GM19455 (cell line): ENCODE data around the gene PTP4A2.
"Not testable (repeated sequence)": the region's sequence is repeated elsewhere in the genome, so short reads cannot be mapped to it uniquely, and the experiment has no call there.

Source experiments
- ATAC-seq: cut with Tn5 transposase; IDR thresholded peaks from one replicate; pipeline ENCODE4 v1.9.1; 2021; ENCODE audit not compliant: unreplicated experiment

PTP4A2 gene

GRCh38 chr1:31895474-31896198, 42.5 kb downstream of the PTP4A2 start:
- not testable (repeated sequence) for ATAC-seq

- ATAC-seq: no peak
Observed at GRCh38 chr1:31891280-31891679, 46.9 kb downstream of the PTP4A2 start.

GRCh38 chr1:31888291-31888690, 49.9 kb downstream of the PTP4A2 start:
- no peak for ATAC-seq

- ATAC-seq: no peak
Observed at GRCh38 chr1:31886866-31887265, 51.3 kb downstream of the PTP4A2 start.

GRCh38 chr1:31885851-31886250, 52.3 kb downstream of the PTP4A2 start:
- no peak for ATAC-seq

- ATAC-seq: no peak
Observed at GRCh38 chr1:31883357-31883942, 54.7 kb downstream of the PTP4A2 start.

GRCh38 chr1:31881688-31882000, 56.5 kb downstream of the PTP4A2 start:
- ATAC-seq: no peak

- no peak for ATAC-seq
Observed at GRCh38 chr1:31880957-31881687, 57.0 kb downstream of the PTP4A2 start.

- ATAC-seq: no peak
Observed at GRCh38 chr1:31879981-31880608, 58.1 kb downstream of the PTP4A2 start.

GRCh38 chr1:31878058-31878457, 60.1 kb downstream of the PTP4A2 start:
- ATAC-seq: no peak

GRCh38 chr1:31877544-31877943, 60.6 kb downstream of the PTP4A2 start:
- ATAC-seq: no peak

GRCh38 chr1:31875636-31876236, 62.4 kb downstream of the PTP4A2 start:
- no peak for ATAC-seq

GRCh38 chr1:31874942-31875341, 63.2 kb downstream of the PTP4A2 start:
- no peak for ATAC-seq

GRCh38 chr1:31872658-31873636, 65.2 kb downstream of the PTP4A2 start:
- no peak for ATAC-seq

- no peak for ATAC-seq
Observed at GRCh38 chr1:31871703-31872102, 66.5 kb downstream of the PTP4A2 start.

GRCh38 chr1:31870086-31870736, 68.0 kb downstream of the PTP4A2 start:
- no peak for ATAC-seq

- ATAC-seq: no peak
Observed at GRCh38 chr1:31869449-31869848, 68.7 kb downstream of the PTP4A2 start.

- ATAC-seq: no peak
Observed at GRCh38 chr1:31868862-31869261, 69.3 kb downstream of the PTP4A2 start.

GRCh38 chr1:31867546-31867945, 70.6 kb downstream of the PTP4A2 start:
- no peak for ATAC-seq
